DMS53 treated with DMSO at 0.1 percent for 48 hours (cell line): Measurements from ENCODE around the gene VPS72.
"Not testable (repeated sequence)": the region's sequence is repeated elsewhere in the genome, so short reads cannot be mapped to it uniquely, and the experiment has no call there.

Experiments
- DNase-seq: peaks from one replicate; lab custom pipeline; 2025; ENCODE audit not compliant: unreplicated experiment; lab: John Stamatoyannopoulos, UW

VPS72 gene

DNA sequence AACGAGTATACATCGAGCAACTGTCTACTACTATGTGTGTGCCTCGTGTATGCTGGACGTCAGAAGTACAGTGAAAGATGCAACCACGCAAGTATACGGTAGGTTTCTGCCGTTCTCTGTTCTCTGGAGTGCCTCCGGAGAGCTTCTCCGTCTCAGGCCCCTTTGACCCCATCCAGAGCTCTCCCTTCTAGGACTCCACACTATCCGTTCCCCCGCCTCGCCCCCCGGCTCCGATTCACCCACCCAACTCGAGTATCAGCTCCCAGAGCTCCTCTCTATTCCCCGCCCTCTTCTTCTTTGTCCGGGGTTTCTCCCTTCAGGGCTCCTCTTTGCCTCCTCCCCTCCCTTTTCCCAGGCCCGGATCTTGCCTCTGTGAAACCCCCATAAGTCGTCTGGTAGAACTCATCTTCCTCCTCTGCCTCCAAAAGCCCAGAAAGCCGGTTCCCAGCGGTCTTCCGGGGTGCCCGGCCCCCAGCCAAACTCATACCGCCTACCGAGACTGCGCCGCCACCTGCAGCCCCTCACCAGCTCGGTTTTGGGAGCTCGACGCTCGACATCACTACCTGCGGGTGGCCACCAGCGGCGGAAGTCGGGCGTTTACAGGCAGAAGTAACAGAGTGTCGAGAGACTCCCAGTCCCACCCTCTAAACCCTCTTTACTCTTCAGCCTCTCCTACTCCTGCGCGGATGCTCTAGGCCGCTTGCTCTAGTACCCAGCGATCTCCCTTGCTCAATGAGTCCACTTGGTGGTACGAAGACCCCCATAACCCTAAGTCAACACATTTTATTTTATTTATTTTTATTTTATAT lies at the start of gene VPS72:
TSS of gene VPS72 (minus strand) at position 561 of the 809 bp plus-strand sequence. CDS start at position 485, 76 bp downstream.
- DNase-seq, result peak; percentile 87

GRCh38 chr1:151238467-151238739 lies 48.4 kb upstream of the VPS72 start:
- no peak for DNase-seq

GRCh38 chr1:151237678-151238466 lies 47.9 kb upstream of the VPS72 start:
- no peak for DNase-seq

GRCh38 chr1:151235235-151235634 lies 45.2 kb upstream of the VPS72 start:
- no peak for DNase-seq

- no peak for DNase-seq
Measured at GRCh38 chr1:151222130-151222529, 32.1 kb upstream of the VPS72 start.

DNA sequence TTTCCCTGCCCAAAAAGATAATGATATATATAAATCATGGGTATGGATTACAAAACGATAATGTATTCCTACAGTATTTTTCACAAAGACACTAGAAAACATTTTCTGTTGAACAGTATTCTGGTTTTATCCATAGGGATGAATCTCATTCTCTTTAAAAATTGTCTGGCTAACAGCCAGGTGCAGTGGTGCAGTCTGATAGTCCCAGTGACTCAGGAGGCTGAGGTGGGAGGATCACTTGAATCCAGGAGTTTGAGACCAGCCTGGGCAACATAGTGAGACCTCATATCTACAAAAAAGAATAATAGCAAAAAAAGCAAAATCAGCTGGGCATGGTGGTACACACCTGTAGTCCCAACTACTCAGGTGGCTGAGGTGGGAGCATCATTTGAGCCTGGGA lies 31.6 kb upstream of the VPS72 start:
- DNase-seq, result no peak

DNA sequence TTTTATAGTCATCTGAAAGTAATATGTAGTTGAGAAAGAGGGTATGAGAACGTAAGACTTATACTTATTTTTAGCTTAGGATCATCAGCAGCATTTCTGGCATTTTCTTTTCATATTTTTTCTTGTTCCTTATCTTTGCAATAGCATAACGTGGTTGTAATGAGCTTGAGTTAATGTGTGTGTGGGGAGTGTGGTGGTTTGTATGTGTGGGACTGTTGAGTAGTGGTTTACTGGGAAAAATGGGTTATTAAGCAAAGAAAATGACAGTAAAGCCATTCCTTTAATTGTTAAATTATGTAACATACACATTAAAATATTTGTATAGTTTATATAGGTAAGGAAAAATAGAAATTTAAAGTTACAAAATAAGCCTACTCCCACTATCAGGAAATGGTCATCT lies 23.6 kb upstream of the VPS72 start:
- no peak for DNase-seq

DNA sequence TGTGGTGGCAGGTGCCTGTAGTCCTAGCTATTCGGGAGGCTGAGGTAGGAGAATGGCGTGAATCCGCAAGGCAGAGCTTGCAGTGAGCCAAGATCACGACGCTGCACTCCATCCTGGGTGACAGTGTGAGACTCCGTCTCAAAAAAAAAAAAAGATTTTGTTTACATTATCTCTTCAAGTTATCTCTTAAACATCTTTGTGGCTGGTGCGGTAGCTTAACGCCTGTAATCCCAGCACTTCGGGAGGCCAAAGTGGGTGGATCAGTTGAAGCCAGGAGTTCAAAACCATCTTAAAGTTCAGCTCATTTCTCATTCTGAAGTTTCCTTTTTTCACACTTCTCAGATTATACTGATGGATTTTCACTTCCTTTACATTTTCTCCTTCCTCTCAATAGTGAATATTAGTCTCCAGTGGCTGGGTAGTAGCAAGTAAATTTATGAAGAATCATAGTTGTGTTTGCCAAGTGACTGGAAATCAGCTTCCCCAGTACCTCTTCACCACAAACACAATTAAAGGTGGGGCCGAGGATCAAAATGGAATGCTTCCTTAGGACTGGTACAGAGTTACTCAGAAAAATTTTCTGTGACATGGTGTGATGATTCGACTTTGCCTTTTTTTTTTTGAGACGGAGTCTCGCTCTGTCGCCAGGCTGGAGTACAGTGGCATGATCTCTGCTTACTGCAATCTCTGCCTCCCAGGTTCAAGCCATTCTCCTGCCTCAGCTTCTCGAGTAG lies 22.1 kb upstream of the VPS72 start:
- no peak for DNase-seq

GRCh38 chr1:151210830-151211229 lies 20.8 kb upstream of the VPS72 start:
- DNase-seq, result no peak

DNA sequence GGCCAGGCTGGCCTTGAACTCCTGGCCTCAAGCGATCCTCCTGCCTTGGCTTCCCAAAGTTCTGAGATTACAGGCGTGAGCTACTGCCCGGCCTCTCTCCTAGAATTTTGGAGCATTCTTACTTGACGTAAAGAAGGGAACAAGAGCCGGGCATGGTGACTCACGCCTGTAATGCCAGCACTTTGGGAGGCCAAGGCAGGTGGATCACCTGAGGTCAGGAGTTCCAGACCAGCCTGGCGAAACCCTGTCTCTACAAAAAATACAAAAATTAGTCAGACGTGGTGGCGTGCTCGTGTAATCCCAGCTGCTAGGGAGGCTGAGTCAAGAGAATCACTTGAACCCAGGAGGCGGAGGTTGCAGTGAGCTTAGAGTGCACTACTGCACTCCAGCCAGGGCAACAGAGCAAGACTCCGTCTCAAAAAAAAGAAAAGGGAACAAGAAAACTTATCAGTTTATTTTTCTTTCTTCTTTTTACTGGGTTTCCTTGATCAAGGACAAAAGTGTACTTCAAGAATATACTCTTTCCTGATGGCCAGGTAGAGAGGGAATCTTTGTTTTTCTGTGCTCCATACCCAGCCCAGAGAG lies 15.5 kb upstream of the VPS72 start:
- DNase-seq, result not testable (repeated sequence)

GRCh38 chr1:151199873-151200581 lies 10.0 kb upstream of the VPS72 start:
- DNase-seq, result no peak

GRCh38 chr1:151198254-151199127 lies 8.5 kb upstream of the VPS72 start, which contains the start of gene PIP5K1A:
Gene PIP5K1A (plus strand): TSS chr1:151198552. CDS start chr1:151198997, 445 bp downstream.
- DNase-seq, result peak; percentile 97

- peak; percentile 62 for DNase-seq
Measured at GRCh38 chr1:151197863-151198253, 7.9 kb upstream of the VPS72 start.

DNA sequence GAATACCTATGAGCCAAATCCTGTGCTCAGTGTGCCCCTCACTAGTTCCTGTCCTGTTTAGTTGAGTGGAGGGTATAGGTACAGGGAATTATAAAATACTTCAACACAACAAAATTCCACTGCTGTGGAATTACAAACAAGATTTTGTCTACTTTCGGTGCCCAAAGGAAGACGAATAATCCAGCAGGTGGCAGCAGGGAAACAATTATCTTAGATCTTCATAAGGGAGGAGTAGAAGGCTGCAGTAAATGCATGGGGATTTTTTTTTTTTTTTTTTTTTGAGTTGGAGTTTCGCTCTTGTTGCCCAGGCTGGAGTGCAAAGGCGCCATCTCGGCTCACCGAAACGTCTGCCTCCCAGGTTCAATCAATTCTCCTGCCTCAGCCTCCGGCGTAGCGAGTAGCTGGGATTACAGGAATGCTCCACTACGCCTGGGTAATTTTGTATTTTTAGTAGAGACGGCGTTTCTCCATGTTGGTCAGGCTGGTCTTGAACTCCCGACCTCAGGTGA lies 6.3 kb upstream of the VPS72 start:
- DNase-seq, result peak; percentile 94

DNA sequence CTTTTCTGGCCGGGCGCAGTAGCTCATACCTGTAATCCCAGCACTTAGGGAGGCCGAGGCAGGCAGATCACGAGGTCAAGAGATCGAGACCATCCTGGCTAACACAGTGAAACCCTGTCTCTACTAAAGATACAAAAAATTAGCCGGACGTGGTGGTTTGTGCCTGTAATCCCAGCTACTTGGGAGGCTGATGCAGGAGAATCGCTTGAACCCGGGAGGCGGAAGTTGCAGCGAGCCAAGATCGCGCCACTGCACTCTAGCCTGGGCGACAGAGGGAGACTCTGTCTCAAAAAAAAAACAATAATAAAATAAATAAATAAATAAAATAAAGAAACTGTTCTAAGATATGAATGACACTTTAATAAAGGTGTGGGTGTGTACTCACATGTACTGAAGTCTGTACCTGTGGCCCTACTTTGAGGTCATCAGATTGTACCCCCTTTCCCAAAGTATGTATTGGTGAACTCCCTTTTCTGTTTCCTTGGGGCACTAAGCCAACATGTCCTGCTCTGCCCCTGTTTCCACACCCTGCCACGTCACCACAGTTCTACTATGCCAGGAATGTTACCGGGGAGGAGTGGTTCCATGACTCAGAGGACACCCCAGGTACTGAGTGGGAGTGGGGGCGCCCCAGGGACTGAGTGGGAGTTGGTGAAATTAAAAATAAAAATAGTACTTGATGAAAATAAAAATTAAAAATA lies 5.0 kb upstream of the VPS72 start:
- not testable (repeated sequence) for DNase-seq

DNA sequence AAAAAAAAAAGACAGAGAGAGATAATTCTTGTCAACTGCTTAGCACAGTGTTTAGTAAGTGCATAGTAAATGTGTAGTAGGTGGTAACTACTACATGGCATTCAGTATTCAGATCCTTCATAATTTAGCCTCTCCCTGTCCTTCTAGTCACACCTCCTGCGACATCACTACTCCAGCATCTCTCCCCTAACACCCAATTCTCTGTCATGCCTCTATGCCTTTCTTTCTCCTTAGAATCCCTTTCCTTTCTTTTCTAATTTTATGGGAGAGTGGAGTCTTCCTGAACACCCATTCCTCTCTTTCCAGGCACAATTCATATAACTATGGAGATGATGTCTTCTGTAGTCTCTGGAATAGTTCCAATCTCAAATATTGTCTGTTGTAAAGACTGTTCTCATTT lies 3.9 kb upstream of the VPS72 start:
- DNase-seq, result no peak

- no peak for DNase-seq
Measured at GRCh38 chr1:151193304-151193703, 3.3 kb upstream of the VPS72 start.

DNA sequence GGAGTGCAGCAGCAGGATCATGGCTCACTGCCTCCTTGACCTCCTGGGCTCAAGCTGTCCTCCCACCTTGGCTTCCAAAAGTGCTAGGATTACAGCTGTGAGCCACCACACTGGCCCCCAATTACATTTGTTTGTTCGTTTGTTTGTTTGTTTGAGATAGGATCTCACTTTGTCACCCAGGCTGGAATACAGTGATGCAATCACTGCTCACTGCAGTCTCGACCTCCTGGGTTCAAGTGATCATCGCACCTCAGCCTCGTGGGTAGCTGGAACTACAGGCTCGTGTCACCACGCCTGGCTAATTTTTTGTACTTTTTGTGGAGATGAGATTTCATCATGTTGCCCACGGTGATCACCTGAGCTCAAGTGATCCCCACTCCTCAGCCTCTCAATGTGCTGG lies 2.0 kb upstream of the VPS72 start:
- no peak for DNase-seq

GRCh38 chr1:151188667-151189066 lies 1.3 kb downstream of the VPS72 start:
- DNase-seq, result not testable (repeated sequence)
